GM21737 (cell line): ENCODE measurements around the gene JRKL.
"Not testable (repeated sequence)": the region's sequence is repeated elsewhere in the genome, so short reads cannot be mapped to it uniquely, and the experiment has no call there.

Experiments used
- ATAC-seq: cut with Tn5 transposase; IDR thresholded peaks from one replicate; pipeline ENCODE4 v1.9.1; 2021; ENCODE audit warnings: mild to moderate bottlenecking, moderate library complexity; ENCODE audit not compliant: unreplicated experiment

The JRKL gene

DNA sequence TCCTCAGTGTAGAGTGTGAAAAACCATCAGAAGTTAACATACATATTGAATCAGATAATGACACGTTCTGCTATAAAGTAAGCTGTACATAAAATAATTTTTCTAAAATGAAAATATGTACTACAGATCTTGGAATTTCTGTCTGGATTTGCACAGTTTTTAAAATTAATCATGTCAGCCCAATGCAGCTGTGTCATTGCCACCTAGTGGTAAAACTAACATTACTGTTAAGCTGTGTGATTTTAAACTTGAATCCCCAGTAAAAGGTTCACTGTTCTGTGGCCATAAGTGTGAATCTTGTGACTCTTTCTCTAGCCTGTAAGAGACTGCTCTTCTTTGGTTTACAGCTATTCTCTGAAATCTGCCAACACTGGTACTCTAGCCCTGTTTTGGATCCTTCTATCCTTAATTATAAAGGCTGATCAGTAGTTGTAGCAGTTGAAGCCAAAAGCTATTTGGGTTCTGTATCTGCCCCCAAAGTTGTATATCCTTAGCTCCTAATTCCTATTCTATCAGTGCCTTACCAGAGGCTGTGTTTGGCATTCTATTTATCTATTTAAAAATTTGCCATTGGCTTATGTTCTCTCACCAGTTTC is 4.0 kb downstream of the JRKL start:
- no peak for ATAC-seq

DNA sequence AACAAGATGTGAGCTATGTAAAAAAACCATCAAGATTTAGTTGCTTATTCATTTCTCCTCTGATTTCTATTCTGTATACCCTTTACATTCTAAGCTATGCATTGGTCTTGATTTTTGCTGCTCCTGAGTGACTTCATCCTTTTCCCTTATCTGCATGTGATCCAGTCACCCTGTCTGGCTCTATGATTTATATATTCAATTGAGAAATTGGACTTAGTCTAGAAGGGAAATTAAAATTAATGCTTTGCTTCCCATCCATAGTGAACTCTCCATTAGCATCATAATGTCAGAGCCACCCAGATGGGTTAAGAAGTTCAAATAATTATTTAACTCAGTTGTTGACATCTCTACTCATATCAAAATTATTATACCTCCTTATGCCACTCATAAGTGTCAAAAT is 5.0 kb downstream of the JRKL start:
- no peak for ATAC-seq

DNA sequence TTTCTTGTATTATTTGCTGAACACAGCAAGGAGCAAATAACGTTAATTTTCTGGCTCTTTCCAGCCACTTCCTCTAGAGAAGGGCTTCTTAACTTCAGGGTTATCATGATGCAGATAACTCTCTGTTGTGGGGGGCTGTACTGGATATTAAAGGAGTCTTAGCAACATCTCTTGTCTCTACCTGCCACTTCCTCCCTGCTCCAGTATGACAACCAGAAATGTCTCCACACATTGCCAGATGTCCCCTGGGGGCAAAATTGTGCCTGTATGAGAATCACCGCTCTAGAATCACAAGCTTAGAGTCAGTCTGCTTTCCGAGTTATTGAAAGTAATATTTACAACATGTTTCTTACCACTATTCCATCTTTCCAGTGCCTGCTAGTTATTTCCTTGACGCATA is 6.8 kb downstream of the JRKL start:
- no peak for ATAC-seq

DNA sequence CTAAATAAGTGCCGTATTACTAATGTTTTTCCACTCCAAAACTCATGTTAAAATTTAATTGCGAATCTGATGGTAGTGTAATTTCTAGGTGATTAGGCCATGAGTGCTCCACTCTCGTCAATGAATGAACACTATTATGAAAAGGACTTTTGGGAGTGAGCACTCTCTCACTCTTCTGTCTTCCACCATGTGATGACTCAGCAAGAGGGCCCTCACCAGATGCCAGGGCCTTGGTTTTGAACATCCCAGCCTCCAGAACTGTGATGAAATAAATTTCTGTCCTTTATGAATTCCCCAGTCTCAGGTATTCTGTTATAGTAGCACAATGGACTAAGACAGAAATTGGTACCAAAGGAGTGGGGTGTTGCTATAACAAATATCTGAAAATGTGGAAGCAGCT is 8.1 kb downstream of the JRKL start:
- ATAC-seq: no peak

DNA sequence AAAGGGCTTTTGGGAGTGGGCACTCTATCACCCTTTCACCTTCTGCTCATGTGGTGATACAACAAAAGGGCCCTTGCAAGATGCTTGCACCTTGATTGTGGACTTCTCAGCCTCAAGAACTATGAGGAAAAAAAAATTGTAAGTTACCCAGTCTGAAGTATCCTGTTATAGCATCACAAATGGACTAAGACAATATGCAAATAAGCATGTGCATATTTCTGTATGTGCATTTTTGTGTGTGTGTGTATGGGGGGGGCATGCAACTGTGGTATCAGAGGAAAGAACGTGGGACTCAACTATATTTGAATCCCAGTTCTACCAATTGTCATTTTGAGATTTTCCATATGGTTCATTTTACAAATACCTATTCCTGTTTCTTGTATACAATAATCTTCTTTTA is 10.9 kb downstream of the JRKL start:
- ATAC-seq: no peak

DNA sequence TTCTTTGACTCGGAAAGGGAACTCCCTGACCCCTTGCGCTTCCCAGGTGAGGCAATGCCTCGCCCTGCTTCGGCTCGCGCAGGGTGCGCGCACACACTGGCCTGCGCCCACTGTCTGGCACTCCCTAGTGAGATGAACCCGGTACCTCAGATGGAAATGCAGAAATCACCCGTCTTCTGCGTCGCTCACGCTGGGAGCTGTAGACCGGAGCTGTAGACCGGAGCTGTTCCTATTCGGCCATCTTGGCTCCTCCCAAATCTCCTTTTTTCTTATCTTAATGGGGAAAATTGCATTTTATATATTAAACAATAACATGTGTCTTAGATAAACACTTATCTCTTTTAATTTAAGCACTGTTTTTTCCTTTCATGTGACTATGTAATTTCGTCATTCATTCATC is 21.6 kb downstream of the JRKL start:
- not testable (repeated sequence) for ATAC-seq

DNA sequence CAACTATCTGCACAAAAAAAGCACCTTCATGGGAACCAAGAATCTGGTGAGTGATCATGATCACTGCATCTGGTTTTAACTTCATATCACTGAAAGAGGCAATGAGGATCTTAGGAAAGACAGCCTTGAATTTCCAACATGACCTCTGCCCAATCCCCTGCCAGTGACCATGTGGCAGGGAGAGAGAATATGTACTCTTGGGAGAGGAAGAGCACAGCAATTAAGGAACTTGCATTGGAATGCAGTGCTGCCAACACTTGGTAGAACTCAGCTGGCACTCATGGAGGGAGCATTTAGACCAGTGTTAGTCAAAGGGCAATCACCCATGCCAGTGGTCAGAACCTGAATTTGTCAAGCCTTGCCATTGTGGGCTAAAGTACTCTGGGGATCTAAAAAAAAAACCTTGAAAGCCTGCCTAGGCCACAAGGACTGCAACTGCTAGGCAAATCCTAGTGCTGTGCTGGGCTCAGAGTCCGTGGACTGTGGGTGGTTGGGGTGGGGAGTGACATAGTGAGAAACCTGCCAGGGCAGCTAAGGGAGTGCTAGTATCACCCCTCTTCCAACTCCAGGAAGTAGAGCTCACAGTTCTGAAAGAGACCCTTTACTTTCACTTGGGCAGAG is 23.1 kb downstream of the JRKL start:
- no peak for ATAC-seq

DNA sequence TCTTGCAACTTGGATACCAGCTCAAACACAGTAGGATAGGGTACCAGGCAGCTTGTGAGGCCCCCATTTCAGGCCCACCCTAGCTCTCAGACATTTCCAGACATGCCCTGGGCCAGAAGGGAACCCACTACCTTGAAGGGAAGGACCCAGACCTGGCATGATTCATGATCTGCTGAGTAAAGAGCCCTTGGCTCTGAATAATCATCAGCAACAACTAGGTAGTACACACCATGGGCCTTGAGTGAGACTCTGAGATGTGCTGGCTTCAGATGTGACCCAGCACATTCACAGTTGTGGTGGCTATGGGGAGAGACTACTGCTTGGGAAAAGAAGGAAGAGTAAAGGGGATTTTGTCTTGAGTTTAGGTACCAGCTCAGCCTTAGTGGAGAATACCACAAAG is 23.6 kb downstream of the JRKL start:
- ATAC-seq: no peak

DNA sequence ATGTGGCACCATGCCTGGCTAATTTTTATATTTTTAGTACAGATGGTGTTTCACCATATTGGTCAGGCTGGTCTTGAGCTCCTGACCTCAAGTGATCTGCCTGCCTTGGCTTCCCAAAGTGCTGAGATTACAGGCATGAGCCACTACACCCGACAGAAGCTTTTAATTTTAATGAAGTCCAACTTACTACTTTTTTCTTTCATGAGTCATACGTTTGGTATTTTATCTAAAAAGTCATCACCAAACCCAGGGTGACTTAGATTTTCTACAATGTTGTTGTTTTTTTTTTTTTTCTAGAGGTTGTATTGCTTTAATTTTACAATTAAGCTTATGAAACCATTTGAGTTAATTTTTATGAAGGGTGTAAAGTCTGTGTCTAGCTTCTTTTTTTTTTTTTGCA is 34.9 kb downstream of the JRKL start:
- no peak for ATAC-seq

DNA sequence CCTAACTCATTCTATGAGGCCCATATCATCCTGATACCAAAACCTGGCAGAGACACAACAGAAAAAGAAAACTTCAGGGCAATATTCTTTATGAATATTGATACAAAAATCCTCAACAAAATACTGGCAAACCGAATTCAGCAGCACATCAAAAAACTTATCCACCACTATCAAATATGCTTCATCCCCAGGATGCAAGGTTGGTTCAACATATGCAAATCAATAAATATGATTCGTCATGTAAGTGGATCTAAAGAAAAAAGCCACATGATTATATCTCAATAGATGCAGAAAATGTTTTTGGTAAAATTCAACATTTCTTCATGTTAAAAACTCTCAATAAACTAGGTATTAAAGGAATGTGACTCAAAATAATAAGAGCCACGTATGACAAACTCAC is 40.9 kb downstream of the JRKL start:
- ATAC-seq: no peak

DNA sequence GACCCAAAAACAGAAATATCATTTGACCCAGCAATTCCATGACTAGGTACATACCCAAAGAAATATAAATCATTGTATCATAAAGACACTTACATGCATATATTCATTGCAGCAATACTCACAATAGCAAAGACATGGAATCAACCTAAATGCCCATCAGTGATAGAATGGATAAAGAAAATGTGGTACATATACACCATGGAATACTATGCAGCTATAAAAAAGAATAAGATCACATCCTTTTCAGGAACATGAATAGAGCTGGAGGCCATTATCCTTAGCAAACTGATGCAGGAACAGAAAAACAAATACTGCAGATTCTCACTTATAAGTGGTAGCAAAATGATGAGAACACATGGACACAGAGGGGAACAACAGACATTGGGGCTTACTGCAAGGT is 42.8 kb downstream of the JRKL start:
- not testable (repeated sequence) for ATAC-seq
